ENCODE data around the gene ARHGDIB.

ARHGDIB gene

GRCh38 chr12:15000575-15000974, 39.2 kb upstream of the ARHGDIB start:
- DNase-seq (ENCODE audit: low spot score) = no peak
- TF ChIP-seq CTCF (IDR thresholded peaks at IDR 0.05; ENCODE audit: borderline replicate concordance, control extremely low read depth, extremely low read depth, insufficient read depth, missing control alignments) = no peak
- in situ Hi-C loops (cut with MboI; ENCODE audit: low sequenced_read_pairs, unreplicated experiment) = no loop called here

DNA sequence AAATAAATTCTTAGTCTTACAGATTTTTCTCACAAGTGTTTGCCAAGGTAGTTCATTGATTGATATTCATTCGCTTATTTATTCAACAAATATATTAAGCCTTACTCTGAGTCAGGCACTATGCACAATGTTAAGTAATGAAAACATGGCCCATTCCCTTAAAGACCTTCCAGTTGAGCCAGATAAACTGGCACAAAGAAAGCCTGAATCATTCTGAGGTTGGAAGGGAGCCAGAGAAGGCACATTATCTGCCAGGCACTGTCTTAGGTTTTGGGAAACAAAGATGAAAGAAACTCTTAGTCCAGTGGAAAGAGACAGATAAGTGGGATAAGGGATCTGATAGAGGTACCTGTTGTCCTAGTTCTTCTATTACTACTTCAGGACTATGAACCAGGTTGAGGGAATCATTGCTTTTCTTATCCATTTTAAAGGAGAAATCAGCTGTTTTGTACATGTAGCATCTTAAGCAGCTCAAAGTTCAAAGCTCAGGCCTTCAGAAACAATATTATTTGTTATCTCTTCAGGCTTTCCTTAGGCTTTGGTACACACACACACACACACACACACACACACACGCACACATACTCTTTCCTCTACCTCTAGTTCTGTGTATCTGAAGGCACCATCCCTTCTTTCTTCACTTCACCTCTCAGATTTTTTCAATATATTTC, 38.4 kb upstream of the ARHGDIB start:
- no peak for TF ChIP-seq CTCF (IDR thresholded peaks at IDR 0.05; ENCODE audit: borderline replicate concordance, control extremely low read depth, extremely low read depth, insufficient read depth, missing control alignments)
- in situ Hi-C loops (cut with MboI; ENCODE audit: low sequenced_read_pairs, unreplicated experiment) = loop anchor here (5.0 to 25.0 kb wide), 3 partner anchors 158 to 763 kb away; partner anchors contain the start of gene ART4
- DNase-seq (ENCODE audit: low spot score) = no peak

DNA sequence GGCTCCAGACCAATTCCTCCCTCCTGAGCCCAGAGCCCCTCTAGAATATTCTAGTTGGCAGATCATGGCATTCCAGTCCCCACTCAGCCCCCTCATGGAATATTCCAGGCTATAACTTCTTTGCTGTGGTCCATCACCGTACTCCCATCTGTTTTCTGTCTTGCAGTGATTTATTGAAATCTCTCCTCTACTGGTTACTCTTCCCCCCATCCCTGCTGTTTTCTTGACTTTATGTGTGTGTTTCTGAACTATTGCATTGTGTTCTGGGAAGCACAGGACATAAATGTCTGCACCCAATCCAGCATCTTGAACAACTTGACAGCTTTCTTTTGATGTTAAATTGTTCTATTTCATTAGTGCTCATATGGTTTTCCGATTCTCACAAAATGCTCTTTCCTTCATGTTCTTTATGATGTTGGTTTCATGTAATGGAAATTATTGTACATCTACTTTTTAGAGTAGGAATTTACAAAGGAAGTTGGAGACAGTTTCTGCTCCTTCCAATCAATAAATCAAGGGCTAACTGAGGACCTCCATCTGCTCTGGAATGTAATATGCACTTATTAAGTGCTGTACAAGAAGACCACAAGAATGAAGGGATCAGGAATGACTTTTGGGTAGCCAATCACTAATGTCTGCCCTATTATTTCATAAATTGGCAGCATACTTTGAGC, 37.8 kb upstream of the ARHGDIB start:
- no peak for DNase-seq (ENCODE audit: low spot score)
- in situ Hi-C loops (cut with MboI; ENCODE audit: low sequenced_read_pairs, unreplicated experiment) = loop anchor here (5.0 to 25.0 kb wide), 3 partner anchors 157 to 762 kb away; partner anchors contain the start of gene ART4
- no peak for TF ChIP-seq CTCF (IDR thresholded peaks at IDR 0.05; ENCODE audit: borderline replicate concordance, control extremely low read depth, extremely low read depth, insufficient read depth, missing control alignments)

DNA sequence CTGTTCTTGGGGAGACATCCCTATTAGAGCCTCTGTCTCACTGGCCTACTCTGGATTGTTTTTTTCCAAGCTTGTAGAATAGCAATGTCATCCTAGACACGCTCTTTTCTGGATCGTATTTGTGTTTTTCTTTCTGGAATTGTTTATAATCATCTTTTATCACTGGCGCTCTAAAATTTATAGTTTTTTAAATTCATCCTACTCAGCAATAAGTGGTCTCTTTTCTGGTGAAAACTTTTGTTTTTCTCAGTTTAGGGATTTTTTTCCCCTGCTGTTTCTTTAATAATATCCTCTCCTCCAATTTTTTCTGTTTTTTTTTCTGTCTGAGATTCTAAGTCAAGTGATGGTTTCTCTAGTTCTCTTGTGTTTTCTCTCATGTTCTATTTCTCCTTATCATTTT, 36.6 kb upstream of the ARHGDIB start:
- no peak for DNase-seq (ENCODE audit: low spot score)
- TF ChIP-seq CTCF (IDR thresholded peaks at IDR 0.05; ENCODE audit: borderline replicate concordance, control extremely low read depth, extremely low read depth, insufficient read depth, missing control alignments) = no peak
- in situ Hi-C loops (cut with MboI; ENCODE audit: low sequenced_read_pairs, unreplicated experiment) = loop anchor here (5.0 to 25.0 kb wide), 3 partner anchors 156 to 761 kb away; partner anchors contain the start of gene ART4

DNA sequence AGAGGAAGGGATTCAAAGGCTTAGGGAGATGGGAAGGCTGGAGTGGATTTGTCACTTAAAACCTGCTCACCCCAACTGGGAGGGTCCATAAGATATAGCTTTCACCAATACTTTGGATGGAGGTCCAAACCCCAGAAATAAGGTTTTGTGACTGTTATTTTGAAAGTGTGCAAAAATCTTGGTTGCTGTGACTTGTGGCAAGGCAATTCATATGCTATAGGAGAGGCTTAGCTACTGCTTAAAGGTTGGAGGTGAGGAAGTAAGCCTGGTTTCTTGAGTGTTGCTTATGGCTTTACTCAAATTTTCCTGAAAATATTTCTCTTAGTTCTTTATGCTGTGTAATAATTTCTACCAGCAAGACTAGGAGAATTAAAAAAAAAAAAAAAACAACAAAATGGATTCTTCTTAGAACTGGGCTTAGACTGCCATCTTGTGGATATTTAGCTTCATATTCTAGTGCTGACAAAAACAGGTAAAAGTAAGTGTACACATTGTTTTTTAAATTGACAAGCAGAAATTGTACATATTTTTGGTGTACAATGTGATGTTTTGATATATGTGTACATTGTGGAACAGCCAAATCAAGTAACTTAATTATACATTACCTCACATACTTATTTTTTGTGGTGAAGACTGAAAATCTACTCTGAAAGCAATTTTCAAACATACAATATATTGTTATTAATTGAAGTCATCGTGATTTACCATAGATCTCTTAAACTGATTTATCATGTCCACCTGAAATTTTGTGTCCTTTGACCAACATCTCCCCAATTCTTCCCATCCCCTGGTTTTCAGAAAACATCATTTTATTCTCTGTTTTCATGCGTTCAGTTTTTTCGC, 34.4 kb upstream of the ARHGDIB start:
- TF ChIP-seq CTCF (IDR thresholded peaks at IDR 0.05; ENCODE audit: borderline replicate concordance, control extremely low read depth, extremely low read depth, insufficient read depth, missing control alignments) = peak; percentile 48
- in situ Hi-C loops (cut with MboI; ENCODE audit: low sequenced_read_pairs, unreplicated experiment) = loop anchor here (5.0 to 25.0 kb wide), 3 partner anchors 154 to 759 kb away; partner anchors contain the start of gene ART4
- no peak for DNase-seq (ENCODE audit: low spot score)

- TF ChIP-seq CTCF (IDR thresholded peaks at IDR 0.05; ENCODE audit: borderline replicate concordance, control extremely low read depth, extremely low read depth, insufficient read depth, missing control alignments) = no peak
- DNase-seq (ENCODE audit: low spot score) = no peak
- in situ Hi-C loops (cut with MboI; ENCODE audit: low sequenced_read_pairs, unreplicated experiment) = loop anchor here (5.0 to 25.0 kb wide), 3 partner anchors 152 to 757 kb away; partner anchors contain the start of gene ART4
These were observed 33.2 kb upstream of the ARHGDIB start for GRCh38 chr12:14994610-14995009.
